HCT116 (cell line): ENCODE data around the gene ACP6.

Source experiments
- EGR1 ChIP-seq: IDR thresholded peaks from 2 replicates; pipeline ENCODE4 v1.6.1; 2012; ENCODE audit warnings: low read depth
- ELF1 ChIP-seq: IDR thresholded peaks from 2 replicates; pipeline ENCODE4 v1.6.1; 2012; ENCODE audit warnings: low read depth, borderline replicate concordance
- POLR2A ChIP-seq: IDR thresholded peaks from 2 replicates; pipeline ENCODE4 v1.7.0; 2011; ENCODE audit warnings: borderline replicate concordance; ENCODE audit not compliant: insufficient read depth, insufficient read length; ENCODE audit errors: extremely low read depth
- POLR2AphosphoS5 ChIP-seq: IDR thresholded peaks from 2 replicates; pipeline ENCODE4 v1.6.1; 2011; ENCODE audit warnings: mild to moderate bottlenecking, low read depth, low read length, moderate library complexity
- RAD21 ChIP-seq: IDR thresholded peaks from 2 replicates; pipeline ENCODE4 v1.6.1; 2012; ENCODE audit warnings: low read depth, mild to moderate bottlenecking
- SRF ChIP-seq: IDR thresholded peaks from 2 replicates; pipeline ENCODE4 v1.6.1; 2012; ENCODE audit warnings: low read depth
- YY1 ChIP-seq: IDR thresholded peaks from 2 replicates; pipeline ENCODE4 v1.6.1; 2011; ENCODE audit warnings: low read length, low read depth, moderate library complexity, mild to moderate bottlenecking; ENCODE audit not compliant: insufficient replicate concordance; ENCODE audit errors: extremely low read depth
- ZNF274 ChIP-seq: fragments of 200-500 bp; sonication (Bioruptor generic); IDR thresholded peaks from 2 replicates; pipeline ENCODE4 v1.6.1; 2014; ENCODE audit warnings: mild to moderate bottlenecking, low read depth, low read length, inconsistent platforms
- TF ChIP-seq, protein P1 (sequence below), 3 experiments: fragments of 200-600 bp in 1 of 3; sonication (generic) in 1 of 3; IDR thresholded peaks in 2 of 3; conservative IDR thresholded peaks in 1 of 3; 2 replicates each; pipeline ENCODE4 v1.5.1; 2012 to 2017; ENCODE audit warnings: low read depth in 2 of 3, low read length in 2 of 3, antibody characterized with exemption in 1 of 3, borderline replicate concordance in 1 of 3, control low read depth in 1 of 3, mild to moderate bottlenecking in 1 of 3, mixed read lengths in 1 of 3, mixed run types in 1 of 3, moderate library complexity in 1 of 3; ENCODE audit not compliant: insufficient read depth in 1 of 3
- TF ChIP-seq, protein P2 (sequence below): IDR thresholded peaks from 2 replicates; pipeline ENCODE4 v1.6.1; 2012

GRCh38 chr1:147626739-147627138, 43.6 kb downstream of the ACP6 start:
- TF ChIP-seq POLR2AphosphoS5 (no peak), YY1 (no peak), RAD21 (no peak), SRF (no peak), EGR1 (no peak), POLR2A (no peak), ELF1 (no peak), ZNF274 (no peak)
- TF ChIP-seq, protein P1, sequence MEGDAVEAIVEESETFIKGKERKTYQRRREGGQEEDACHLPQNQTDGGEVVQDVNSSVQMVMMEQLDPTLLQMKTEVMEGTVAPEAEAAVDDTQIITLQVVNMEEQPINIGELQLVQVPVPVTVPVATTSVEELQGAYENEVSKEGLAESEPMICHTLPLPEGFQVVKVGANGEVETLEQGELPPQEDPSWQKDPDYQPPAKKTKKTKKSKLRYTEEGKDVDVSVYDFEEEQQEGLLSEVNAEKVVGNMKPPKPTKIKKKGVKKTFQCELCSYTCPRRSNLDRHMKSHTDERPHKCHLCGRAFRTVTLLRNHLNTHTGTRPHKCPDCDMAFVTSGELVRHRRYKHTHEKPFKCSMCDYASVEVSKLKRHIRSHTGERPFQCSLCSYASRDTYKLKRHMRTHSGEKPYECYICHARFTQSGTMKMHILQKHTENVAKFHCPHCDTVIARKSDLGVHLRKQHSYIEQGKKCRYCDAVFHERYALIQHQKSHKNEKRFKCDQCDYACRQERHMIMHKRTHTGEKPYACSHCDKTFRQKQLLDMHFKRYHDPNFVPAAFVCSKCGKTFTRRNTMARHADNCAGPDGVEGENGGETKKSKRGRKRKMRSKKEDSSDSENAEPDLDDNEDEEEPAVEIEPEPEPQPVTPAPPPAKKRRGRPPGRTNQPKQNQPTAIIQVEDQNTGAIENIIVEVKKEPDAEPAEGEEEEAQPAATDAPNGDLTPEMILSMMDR (IDR thresholded peaks at IDR 0.05 in 2 of 3, conservative IDR thresholded peaks at IDR 0.05 in 1 of 3; ENCODE audit: borderline replicate concordance in 1 of 3, insufficient read depth in 1 of 3, low read depth in 2 of 3, low read length in 2 of 3): no peak
- TF ChIP-seq, protein P2, sequence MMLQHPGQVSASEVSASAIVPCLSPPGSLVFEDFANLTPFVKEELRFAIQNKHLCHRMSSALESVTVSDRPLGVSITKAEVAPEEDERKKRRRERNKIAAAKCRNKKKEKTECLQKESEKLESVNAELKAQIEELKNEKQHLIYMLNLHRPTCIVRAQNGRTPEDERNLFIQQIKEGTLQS: no peak
